T-helper 1 cell treated with Interleukin-12 subunit alpha and Interleukin-12 subunit beta and Interleukin-4 antibody, amounts not matched to agents 30 μg/mL and 1 μg/mL, for 36 hours (primary cell): ENCODE measurements around the gene WNT16.
"Not testable (repeated sequence)": the region's sequence is repeated elsewhere in the genome, so short reads cannot be mapped to it uniquely, and the experiment has no call there.

Experiments used
- H3K27ac Mint-ChIP-seq: one replicate; pipeline ENCODE4 v1.8.0; 2021; ENCODE audit warnings: mild to moderate bottlenecking, mixed read lengths
- H3K27me3 Mint-ChIP-seq: one replicate; pipeline ENCODE4 v1.8.0; 2021; ENCODE audit warnings: low read depth, mixed read lengths
- H3K36me3 Mint-ChIP-seq: one replicate; pipeline ENCODE4 v1.8.0; 2021; ENCODE audit warnings: low read depth, mixed read lengths
- H3K4me1 Mint-ChIP-seq: one replicate; pipeline ENCODE4 v1.8.0; 2021; ENCODE audit warnings: low read depth, mixed read lengths
- H3K4me3 Mint-ChIP-seq: one replicate; pipeline ENCODE4 v1.8.0; 2021; ENCODE audit warnings: mild to moderate bottlenecking, moderate library complexity, mixed read lengths
- H3K9me3 Mint-ChIP-seq: one replicate; pipeline ENCODE4 v1.8.0; 2021; ENCODE audit warnings: mixed read lengths

Gene WNT16, protein sequence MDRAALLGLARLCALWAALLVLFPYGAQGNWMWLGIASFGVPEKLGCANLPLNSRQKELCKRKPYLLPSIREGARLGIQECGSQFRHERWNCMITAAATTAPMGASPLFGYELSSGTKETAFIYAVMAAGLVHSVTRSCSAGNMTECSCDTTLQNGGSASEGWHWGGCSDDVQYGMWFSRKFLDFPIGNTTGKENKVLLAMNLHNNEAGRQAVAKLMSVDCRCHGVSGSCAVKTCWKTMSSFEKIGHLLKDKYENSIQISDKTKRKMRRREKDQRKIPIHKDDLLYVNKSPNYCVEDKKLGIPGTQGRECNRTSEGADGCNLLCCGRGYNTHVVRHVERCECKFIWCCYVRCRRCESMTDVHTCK

DNA sequence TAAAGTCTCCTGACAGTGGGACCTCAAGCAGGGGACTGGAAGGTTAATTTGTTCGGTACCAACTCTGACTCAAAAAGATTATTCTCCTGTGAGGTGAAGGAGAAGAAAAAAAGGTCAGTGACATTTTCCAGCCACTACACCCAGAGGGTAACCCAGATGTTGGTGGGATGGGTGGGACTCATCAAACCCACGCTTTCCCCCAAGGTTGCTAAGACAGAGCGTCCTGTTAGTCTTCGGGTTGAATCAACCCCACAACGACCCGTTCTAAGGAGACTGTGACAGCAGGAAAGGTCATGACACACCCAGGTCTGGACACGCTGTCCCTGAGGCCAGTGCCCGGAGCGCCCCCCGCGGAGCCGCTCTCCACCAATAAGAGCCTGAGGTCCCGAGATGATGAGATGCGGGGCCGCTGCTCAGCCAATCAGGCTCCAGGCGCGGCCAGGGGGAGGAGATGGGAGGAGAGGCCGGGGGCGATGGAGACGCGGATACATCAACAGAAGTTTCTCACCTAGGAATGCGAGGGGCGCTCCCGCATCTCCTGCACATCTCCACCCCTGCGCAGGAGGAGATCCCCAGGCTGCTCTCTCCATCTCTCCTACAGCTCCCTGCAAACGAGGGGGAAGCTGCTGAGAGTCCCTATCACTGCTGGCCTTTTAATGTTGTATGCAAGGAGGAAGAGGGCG, at the start of gene WNT16:
WNT16 (plus strand) TSS at position 493 of the 683 bp plus-strand sequence. CDS start 293 bp downstream, outside the sequence.
- Mint-ChIP-seq H3K4me3 (peak within 1 kb of the TSS; percentile 59), H3K27ac (no peak within 1 kb of the TSS), H3K27me3 (peaks cover 72% of the 10 kb centered on the region)

GRCh38 chr7:121279060-121279620, 49.7 kb upstream of the WNT16 start:
- H3K27ac Mint-ChIP-seq = no peak overlapping the region
- no peaks in the 10 kb centered on the region for H3K36me3 Mint-ChIP-seq
- peaks cover 4% of the 10 kb centered on the region for H3K9me3 Mint-ChIP-seq
- no peak overlapping the region for H3K4me3 Mint-ChIP-seq
- H3K4me1 Mint-ChIP-seq = peaks cover 5% of the 10 kb centered on the region
- peaks cover 20% of the 10 kb centered on the region for H3K27me3 Mint-ChIP-seq

More for the DNA sequence above, at the start of gene WNT16:
- H3K4me1 Mint-ChIP-seq = peaks cover 15% of the 10 kb centered on the region
- no peaks in the 10 kb centered on the region for H3K9me3 Mint-ChIP-seq
- no peaks in the 10 kb centered on the region for H3K36me3 Mint-ChIP-seq

- H3K27me3 Mint-ChIP-seq = peaks cover 20% of the 10 kb centered on the region
- no peak overlapping the region for H3K27ac Mint-ChIP-seq
- H3K36me3 Mint-ChIP-seq = no peaks in the 10 kb centered on the region
- H3K4me1 Mint-ChIP-seq = peaks cover 5% of the 10 kb centered on the region
- H3K9me3 Mint-ChIP-seq = peaks cover 7% of the 10 kb centered on the region
- no peak overlapping the region for H3K4me3 Mint-ChIP-seq
Measured at GRCh38 chr7:121279822-121280221, 49.0 kb upstream of the WNT16 start.

- H3K36me3 Mint-ChIP-seq = no peaks in the 10 kb centered on the region
- peaks cover 20% of the 10 kb centered on the region for H3K27me3 Mint-ChIP-seq
- H3K27ac Mint-ChIP-seq = no peak overlapping the region
- H3K9me3 Mint-ChIP-seq = peaks cover 11% of the 10 kb centered on the region
- peaks cover 5% of the 10 kb centered on the region for H3K4me1 Mint-ChIP-seq
- H3K4me3 Mint-ChIP-seq = no peak overlapping the region
Measured at GRCh38 chr7:121280656-121281055, 48.1 kb upstream of the WNT16 start.

DNA sequence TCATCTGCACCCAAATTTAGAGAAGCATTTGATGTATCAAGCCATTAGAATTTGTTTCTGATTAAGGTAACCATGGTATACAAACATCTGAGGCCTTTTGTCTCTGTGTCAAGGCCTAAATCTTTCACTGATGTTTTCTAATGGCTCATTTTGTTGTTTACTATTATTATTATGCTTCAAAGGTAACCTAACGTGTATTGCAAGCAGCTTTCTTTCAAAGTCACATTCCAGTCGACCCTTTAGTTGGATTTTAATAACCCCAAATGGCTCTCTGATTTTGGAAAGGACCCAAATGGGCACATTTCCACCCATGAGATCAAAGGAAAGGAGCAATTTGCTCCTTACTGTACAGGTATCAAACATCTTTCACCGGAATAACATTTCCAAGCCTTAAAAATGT, 46.7 kb upstream of the WNT16 start:
- H3K4me1 Mint-ChIP-seq = peaks cover 5% of the 10 kb centered on the region
- no peak overlapping the region for H3K27ac Mint-ChIP-seq
- H3K4me3 Mint-ChIP-seq = no peak overlapping the region
- H3K27me3 Mint-ChIP-seq = peaks cover 9% of the 10 kb centered on the region
- H3K36me3 Mint-ChIP-seq = no peaks in the 10 kb centered on the region
- peaks cover 19% of the 10 kb centered on the region for H3K9me3 Mint-ChIP-seq

- H3K4me3 Mint-ChIP-seq = no peak overlapping the region
- H3K27me3 Mint-ChIP-seq = peaks cover 2% of the 10 kb centered on the region
- peaks cover 28% of the 10 kb centered on the region for H3K9me3 Mint-ChIP-seq
- H3K27ac Mint-ChIP-seq = no peak overlapping the region
- no peaks in the 10 kb centered on the region for H3K36me3 Mint-ChIP-seq
- no peaks in the 10 kb centered on the region for H3K4me1 Mint-ChIP-seq
Measured at GRCh38 chr7:121285066-121285667, 43.6 kb upstream of the WNT16 start.

DNA sequence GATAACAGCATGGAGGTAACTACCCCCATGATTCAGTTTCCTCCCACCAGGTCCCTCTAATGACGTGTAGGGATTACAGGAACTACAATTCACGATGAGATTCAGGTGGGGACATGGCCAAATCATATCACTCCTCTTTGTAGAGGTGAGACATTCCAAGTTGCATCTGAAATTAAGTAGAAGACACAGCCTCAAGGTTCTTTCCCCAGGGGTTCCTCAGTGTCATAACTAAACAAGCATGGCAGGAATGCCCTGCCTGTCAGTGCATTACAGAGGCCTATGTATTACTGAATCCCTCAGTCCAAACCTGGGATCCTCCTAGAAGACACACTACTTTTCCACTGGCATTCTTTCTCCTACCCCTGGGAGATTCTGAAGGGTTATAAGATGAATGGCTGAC, 42.6 kb upstream of the WNT16 start:
- Mint-ChIP-seq H3K4me1 (no peaks in the 10 kb centered on the region), H3K27ac (no peak overlapping the region), H3K36me3 (no peaks in the 10 kb centered on the region), H3K4me3 (no peak overlapping the region), H3K9me3 (peaks cover 28% of the 10 kb centered on the region), H3K27me3 (peaks cover 2% of the 10 kb centered on the region)

GRCh38 chr7:121286742-121287734, 41.8 kb upstream of the WNT16 start:
- Mint-ChIP-seq H3K4me1 (no peaks in the 10 kb centered on the region), H3K27me3 (peaks cover 1% of the 10 kb centered on the region), H3K9me3 (peaks cover 30% of the 10 kb centered on the region), H3K27ac (no peak overlapping the region), H3K4me3 (no peak overlapping the region), H3K36me3 (no peaks in the 10 kb centered on the region)

DNA sequence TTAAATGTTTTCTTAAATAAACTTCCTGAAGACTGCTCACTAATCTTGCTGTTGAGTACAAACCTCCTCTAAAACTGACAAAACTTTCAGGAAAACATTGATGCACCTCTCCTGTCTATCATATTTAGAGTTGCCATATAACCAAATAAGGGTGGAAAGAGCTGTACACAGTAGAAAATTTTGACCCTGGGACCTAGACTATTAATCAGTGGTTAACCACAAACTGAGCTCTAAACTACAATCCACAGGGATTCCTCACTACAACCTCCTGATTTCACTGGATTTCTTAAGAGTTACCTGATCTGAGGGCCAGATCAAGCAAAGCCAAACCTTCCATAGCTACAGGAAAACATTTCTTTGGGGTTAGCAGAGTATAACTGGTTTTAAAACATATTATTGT, 39.9 kb upstream of the WNT16 start:
- peaks cover 4% of the 10 kb centered on the region for H3K27me3 Mint-ChIP-seq
- no peak overlapping the region for H3K27ac Mint-ChIP-seq
- no peaks in the 10 kb centered on the region for H3K36me3 Mint-ChIP-seq
- H3K9me3 Mint-ChIP-seq = peaks cover 30% of the 10 kb centered on the region
- H3K4me3 Mint-ChIP-seq = no peak overlapping the region
- no peaks in the 10 kb centered on the region for H3K4me1 Mint-ChIP-seq

DNA sequence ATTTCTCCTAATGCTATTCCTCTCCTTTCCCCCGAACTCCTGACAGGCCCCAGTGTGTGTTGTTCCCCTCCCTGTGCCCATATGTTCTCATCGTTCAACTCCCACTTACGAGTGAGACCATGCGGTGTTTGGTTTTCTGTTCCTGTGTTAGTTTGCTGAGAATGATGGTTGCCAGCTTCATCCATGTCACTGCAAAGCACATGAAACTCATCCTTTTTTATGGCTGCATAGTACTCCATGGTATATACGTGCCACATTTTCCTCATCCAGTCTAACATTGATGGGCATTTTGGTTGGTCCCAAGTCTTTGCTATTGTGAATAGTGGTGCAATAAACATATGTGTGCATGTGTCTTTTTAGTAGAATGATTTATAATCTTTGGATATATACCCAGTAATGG, 38.9 kb upstream of the WNT16 start:
- not testable (repeated sequence) for H3K27ac Mint-ChIP-seq, H3K27me3 Mint-ChIP-seq, H3K4me3 Mint-ChIP-seq, H3K4me1 Mint-ChIP-seq, H3K36me3 Mint-ChIP-seq
- peaks cover 25% of the 10 kb centered on the region for H3K9me3 Mint-ChIP-seq

DNA sequence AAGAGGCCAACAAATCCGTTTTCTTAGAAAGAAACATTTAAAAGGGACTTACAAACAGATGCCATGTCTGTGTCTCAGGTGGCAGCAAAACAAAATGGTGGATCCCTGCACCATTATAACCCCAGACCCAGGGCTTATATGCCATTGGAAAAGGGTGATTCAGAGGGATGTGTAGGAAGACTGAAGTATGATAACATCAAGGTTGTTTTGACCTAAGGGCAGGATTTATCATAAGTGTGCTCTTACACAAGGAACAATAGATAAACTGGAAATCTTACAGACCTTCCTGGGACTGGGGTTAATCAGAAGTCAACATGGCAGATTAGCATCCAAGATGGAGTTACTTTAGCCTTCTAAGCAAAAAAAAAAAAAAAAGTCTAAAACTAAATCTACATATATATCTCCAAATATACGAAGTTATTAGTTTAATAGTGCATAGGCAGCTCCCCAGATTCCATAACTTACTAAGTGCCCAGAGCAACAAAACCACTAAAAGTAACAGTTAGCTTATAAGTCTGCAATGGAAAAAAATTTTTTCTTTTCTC, 34.3 kb upstream of the WNT16 start:
- Mint-ChIP-seq H3K9me3 (peaks cover 8% of the 10 kb centered on the region), H3K27ac (no peak overlapping the region), H3K4me1 (no peaks in the 10 kb centered on the region), H3K36me3 (no peaks in the 10 kb centered on the region), H3K4me3 (no peak overlapping the region), H3K27me3 (peaks cover 4% of the 10 kb centered on the region)

DNA sequence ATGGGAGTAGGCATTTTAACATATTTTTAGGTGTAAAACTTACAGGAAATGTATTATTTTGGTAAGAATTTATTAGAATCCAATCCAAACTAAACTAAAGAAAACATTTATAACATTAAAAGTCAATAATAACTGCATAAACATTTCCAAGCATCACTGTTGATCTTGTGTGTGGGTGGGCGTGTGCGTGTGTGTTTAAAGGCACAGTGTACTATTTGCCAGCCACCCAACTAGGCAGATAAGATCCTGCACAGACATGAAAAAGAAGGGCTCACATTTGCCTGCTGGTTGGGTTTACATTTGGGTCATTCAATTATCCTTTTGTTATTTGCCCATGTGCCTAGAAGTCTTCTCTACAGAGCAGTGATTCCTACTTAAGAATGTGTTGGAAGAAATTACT, 31.0 kb upstream of the WNT16 start:
- Mint-ChIP-seq H3K4me1 (no peaks in the 10 kb centered on the region), H3K27me3 (peaks cover 4% of the 10 kb centered on the region), H3K9me3 (no peaks in the 10 kb centered on the region)

GRCh38 chr7:121298831-121299239, 30.0 kb upstream of the WNT16 start:
- Mint-ChIP-seq H3K27me3 (peaks cover 4% of the 10 kb centered on the region), H3K36me3 (no peaks in the 10 kb centered on the region), H3K4me3 (no peak overlapping the region), H3K4me1 (no peaks in the 10 kb centered on the region), H3K9me3 (no peaks in the 10 kb centered on the region), H3K27ac (no peak overlapping the region)

More for the DNA sequence above, 31.0 kb upstream of the WNT16 start:
- Mint-ChIP-seq H3K27ac (no peak overlapping the region), H3K36me3 (no peaks in the 10 kb centered on the region), H3K4me3 (no peak overlapping the region)
